GM18499 (cell line): ENCODE results near the gene COL20A1.

Source experiments
- ATAC-seq: cut with Tn5 transposase; IDR thresholded peaks from one replicate; pipeline ENCODE4 v1.9.1; 2021; ENCODE audit warnings: moderate number of reproducible peaks; ENCODE audit not compliant: insufficient read depth, unreplicated experiment

Gene COL20A1

GRCh38 chr20:63260521-63260920 lies 32.5 kb upstream of the COL20A1 start:
- ATAC-seq = no peak

- ATAC-seq = no peak
Measured at GRCh38 chr20:63261060-63261794, 31.8 kb upstream of the COL20A1 start.

DNA sequence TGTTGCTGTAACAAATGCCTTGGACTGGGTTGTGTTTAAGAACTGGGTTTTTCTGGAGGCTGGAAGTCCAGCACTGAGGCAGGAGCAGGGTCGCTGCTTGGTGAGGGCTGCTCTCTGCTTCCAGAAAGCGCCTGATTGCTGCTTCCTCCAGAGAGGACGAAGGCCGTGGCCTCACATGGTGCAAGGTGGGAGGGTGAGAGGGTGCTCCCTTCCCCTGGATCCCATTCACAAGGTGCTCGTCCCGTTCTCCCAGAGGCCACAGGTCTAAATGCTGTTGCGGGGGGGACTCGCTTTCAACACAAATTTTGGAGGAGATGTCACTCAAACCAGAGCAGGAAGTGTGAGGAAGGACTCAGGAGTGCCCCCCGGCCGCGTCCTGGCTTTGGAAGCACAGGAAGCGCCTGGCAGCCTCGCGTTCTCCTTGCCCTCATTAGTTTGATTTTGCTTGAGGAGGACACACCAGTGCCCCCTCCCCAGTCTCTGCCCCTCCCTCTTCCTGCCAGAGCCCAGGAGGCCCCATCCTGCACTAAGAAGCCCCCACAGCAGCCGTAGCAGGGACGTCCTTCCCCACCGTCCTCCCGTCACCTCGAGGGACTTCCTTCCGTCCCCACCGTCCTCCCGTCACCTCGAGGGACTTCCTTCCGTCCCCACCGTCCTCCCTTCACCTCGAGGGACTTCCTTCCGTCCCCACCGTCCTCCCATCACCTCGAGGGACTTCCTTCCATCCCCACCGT lies 31.0 kb upstream of the COL20A1 start:
- no peak for ATAC-seq

DNA sequence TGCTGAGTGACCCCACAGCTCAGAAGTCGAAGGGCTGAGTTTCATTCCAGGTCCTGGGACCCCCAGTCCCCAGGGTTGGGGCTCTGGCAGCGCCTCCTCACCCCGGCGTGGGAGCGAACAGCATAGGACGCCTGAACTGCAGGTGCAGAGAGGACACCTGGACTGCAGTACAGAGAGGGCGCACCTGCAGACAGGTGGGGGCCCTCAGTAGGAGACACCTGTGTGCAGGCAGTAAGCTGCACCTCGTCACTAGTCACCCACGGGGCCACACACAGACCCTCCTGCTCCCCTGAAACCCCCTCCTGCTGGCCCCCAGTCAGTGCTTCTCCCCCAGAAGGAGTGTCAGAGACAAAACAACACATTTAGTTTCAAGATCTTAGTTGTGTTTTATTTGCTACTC lies 30.1 kb upstream of the COL20A1 start:
- no peak for ATAC-seq

DNA sequence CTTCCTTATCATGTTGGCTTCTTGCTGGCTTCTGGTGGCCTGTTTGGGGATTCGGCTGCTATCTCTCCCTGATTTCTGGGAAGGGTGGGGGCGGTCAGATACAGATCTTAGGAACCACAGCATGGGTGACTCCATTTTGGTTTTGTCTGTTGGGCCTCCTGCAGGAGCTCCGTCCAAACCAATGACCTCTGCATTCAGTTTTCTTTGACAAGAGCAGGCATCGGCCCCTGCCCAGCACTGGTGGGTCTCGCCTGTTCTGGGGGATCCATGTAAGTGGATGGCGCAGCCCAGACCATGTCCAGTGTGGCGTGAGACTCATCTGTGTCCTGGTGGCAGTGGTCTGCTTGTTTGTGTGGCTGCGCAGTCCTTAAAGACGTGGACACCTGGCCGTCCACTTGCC lies 29.0 kb upstream of the COL20A1 start:
- no peak for ATAC-seq

GRCh38 chr20:63264519-63264918 lies 28.5 kb upstream of the COL20A1 start:
- ATAC-seq = no peak

- ATAC-seq = no peak
Measured at GRCh38 chr20:63265891-63266515, 27.0 kb upstream of the COL20A1 start.

- no peak for ATAC-seq
Measured at GRCh38 chr20:63267691-63268090, 25.3 kb upstream of the COL20A1 start.

GRCh38 chr20:63268256-63268655 lies 24.7 kb upstream of the COL20A1 start:
- no peak for ATAC-seq

- ATAC-seq = no peak
Measured at GRCh38 chr20:63268671-63269439, 24.1 kb upstream of the COL20A1 start.

GRCh38 chr20:63269724-63270123 lies 23.3 kb upstream of the COL20A1 start:
- ATAC-seq = no peak

DNA sequence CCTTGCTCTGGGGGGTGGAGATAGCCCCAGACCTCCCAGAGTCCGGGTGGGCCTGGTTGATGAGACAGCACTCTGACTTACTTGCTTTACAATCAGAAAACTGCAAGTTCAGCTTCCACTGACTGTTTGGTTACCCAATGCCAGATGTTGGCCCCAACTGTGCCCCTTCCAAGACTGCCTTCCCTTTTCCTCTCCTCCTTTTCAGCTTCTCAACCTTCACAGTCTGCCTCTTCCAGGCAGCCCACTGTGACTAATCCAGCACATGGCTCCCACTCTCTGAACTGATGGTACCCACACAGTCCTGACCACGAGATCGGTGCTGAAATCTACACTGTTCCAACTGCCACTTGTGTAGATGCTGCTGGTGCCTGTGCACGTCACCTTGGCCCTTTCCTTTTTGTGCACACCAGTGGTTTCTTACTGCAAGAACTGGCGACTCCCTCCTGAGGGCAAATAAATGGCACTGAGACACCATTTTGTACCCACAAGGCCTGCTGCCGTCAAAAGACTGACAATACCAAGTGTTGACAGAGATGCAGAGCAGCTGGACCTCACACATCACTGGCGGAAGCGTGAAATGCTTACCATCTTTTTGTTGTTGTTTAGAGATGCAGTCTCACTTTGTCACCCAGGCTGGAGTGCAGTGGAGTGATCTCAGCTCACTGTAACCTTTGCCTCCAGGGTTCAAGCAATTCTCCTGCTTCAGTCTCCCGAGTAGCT lies 22.2 kb upstream of the COL20A1 start:
- ATAC-seq = no peak

- ATAC-seq = no peak
Measured at GRCh38 chr20:63272105-63273058, 20.6 kb upstream of the COL20A1 start, which contains the start of gene ARFGAP1. Gene ARFGAP1 (plus strand): TSS chr20:63272813. CDS start chr20:63275581, 2,768 bp downstream.

GRCh38 chr20:63273059-63273579 lies 19.9 kb upstream of the COL20A1 start:
- ATAC-seq = no peak

GRCh38 chr20:63273635-63274380 lies 19.2 kb upstream of the COL20A1 start:
- no peak for ATAC-seq

DNA sequence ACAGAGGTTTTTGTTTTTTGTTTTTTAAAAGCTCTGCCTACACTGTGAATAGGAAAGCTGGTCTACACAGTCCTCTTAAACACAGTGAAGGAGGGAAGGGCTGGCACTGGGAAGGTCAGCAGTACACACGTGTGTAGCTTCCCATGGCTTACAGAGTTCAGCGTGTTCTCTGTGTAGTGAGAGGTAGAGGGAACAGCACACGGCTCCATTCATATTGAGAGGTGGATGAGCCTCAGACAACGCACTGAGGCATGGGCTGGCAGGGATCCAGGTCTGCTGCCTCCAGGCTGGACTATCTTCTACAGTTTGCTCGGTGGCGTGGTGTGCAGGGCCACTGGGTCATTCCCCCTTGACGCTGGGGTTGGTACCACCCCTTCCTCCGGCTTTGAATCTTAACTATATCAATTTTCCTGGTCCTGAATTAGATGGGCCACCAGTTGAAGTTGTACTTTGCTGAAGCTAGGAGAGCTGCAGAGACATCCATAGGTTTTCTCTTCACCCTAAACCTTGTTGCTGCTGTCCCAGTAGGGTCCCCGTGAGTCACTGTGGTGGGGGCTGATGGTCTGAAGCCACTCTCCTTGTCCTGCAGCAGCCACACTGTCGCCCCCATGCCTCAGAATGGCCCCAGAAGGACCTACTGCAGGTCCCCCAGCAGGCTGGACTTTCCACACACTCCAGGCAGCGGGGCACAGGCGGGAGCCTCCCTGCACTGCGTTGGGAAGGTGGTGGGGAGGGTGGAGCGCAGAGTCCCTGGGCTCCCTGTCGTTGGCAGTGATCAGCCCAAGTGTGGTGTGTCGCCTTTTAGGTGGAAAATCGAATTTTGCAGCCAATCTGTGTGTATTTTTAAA lies 18.4 kb upstream of the COL20A1 start:
- no peak for ATAC-seq

DNA sequence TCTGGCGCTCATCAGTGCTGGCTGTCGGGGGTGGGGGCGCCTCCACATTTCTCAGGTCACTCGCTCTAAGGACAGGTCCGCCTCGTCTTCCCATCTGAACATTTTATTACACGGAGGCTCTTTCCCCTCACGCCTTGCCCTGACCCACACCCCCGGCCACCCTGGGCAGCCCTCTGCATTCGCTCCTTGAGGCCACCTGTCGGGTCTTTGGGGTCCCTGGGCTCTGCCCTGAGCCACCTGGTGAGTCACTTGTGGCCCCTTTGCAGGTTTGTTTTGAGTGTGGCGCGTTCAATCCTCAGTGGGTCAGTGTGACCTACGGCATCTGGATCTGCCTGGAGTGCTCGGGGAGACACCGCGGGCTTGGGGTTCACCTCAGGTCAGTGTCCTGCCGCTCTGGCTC lies 17.2 kb upstream of the COL20A1 start:
- ATAC-seq = no peak
